ENCODE data around the gene AKAP9.

GRCh38 chr7:91912494-91912893 is 28.2 kb upstream of the AKAP9 start:
- TF ChIP-seq CTCF (conservative IDR thresholded peaks at IDR 0.05): no peak
- no peak for TF ChIP-seq EZH2 (IDR thresholded peaks at IDR 0.05; ENCODE audit: low read depth)

Measured in PC-9 (cell line).